ENCODE data around the gene ATP9A.
A peak's percentile ranks its signal among the peaks of the same experiment; 100 is the strongest.
"Not testable (repeated sequence)": the region's sequence is repeated elsewhere in the genome, so short reads cannot be mapped to it uniquely, and the experiment has no call there.

The ATP9A gene

GRCh38 chr20:51796340-51796739 lies 28.1 kb upstream of the ATP9A start:
- DNase-seq (ENCODE audit: low read depth): no peak

GRCh38 chr20:51792960-51793359 lies 24.8 kb upstream of the ATP9A start:
- DNase-seq (ENCODE audit: low read depth): no peak

GRCh38 chr20:51791626-51792025 lies 23.4 kb upstream of the ATP9A start:
- no peak for DNase-seq (ENCODE audit: low read depth)

GRCh38 chr20:51790256-51790655 lies 22.1 kb upstream of the ATP9A start:
- no peak for DNase-seq (ENCODE audit: low read depth)

GRCh38 chr20:51789434-51789833 lies 21.2 kb upstream of the ATP9A start:
- no peak for DNase-seq (ENCODE audit: low read depth)

GRCh38 chr20:51788822-51789221 lies 20.6 kb upstream of the ATP9A start:
- no peak for DNase-seq (ENCODE audit: low read depth)

- no peak for DNase-seq (ENCODE audit: low read depth)
Measured at GRCh38 chr20:51784299-51784698, 16.1 kb upstream of the ATP9A start.

- DNase-seq (ENCODE audit: low read depth): not testable (repeated sequence)
Measured at GRCh38 chr20:51778229-51778759, 10.1 kb upstream of the ATP9A start.

- DNase-seq (ENCODE audit: low read depth): no peak
Measured at GRCh38 chr20:51775241-51775640, 7.1 kb upstream of the ATP9A start.

- DNase-seq (ENCODE audit: low read depth): no peak
Measured at GRCh38 chr20:51772236-51772635, 4.0 kb upstream of the ATP9A start.

GRCh38 chr20:51769976-51770615 lies 1.9 kb upstream of the ATP9A start:
- DNase-seq (ENCODE audit: low read depth): no peak

GRCh38 chr20:51768759-51769517 lies 748 bp upstream of the ATP9A start:
- DNase-seq (ENCODE audit: low read depth): no peak

- peak; percentile 29 for DNase-seq (ENCODE audit: low read depth)
Measured at GRCh38 chr20:51766994-51767866, 960 bp downstream of the ATP9A start.

GRCh38 chr20:51765381-51765780 lies 2.8 kb downstream of the ATP9A start:
- not testable (repeated sequence) for DNase-seq (ENCODE audit: low read depth)

- DNase-seq (ENCODE audit: low read depth): no peak
Measured at GRCh38 chr20:51763965-51764602, 4.1 kb downstream of the ATP9A start.

GRCh38 chr20:51760905-51761546 lies 7.2 kb downstream of the ATP9A start:
- no peak for DNase-seq (ENCODE audit: low read depth)

- no peak for DNase-seq (ENCODE audit: low read depth)
Measured at GRCh38 chr20:51759769-51760510, 8.2 kb downstream of the ATP9A start.

- DNase-seq (ENCODE audit: low read depth): no peak
Measured at GRCh38 chr20:51758978-51759544, 9.1 kb downstream of the ATP9A start.

GRCh38 chr20:51757226-51757625 lies 11.0 kb downstream of the ATP9A start:
- DNase-seq (ENCODE audit: low read depth): no peak

- DNase-seq (ENCODE audit: low read depth): no peak
Measured at GRCh38 chr20:51756653-51757052, 11.5 kb downstream of the ATP9A start.
